GM19351 (cell line): ENCODE measurements around the gene CFAP61.

Source experiments
- ATAC-seq: cut with Tn5 transposase; IDR thresholded peaks from one replicate; pipeline ENCODE4 v1.9.1; 2021; ENCODE audit warnings: mild to moderate bottlenecking, moderate library complexity; ENCODE audit not compliant: unreplicated experiment

CFAP61 gene

DNA sequence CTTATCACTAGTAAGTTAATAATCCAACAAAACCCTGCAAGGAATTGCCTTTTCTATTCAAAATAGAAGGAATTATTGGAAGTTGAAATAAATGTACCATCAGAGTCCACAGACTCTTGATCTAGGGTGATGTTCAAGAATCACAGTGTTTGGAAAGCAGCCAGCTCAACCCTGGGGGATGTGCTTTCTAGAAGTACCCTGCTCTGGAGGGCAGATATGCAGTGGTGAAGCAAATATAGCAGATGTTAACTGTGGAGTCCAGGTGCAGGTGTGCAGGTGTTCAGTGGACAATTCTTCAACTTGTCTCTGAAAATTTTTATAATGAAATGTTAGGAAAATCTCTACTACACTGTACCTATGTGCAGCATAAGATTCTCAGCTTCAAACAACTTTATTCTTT, 306.5 kb downstream of the CFAP61 start:
- no peak for ATAC-seq

DNA sequence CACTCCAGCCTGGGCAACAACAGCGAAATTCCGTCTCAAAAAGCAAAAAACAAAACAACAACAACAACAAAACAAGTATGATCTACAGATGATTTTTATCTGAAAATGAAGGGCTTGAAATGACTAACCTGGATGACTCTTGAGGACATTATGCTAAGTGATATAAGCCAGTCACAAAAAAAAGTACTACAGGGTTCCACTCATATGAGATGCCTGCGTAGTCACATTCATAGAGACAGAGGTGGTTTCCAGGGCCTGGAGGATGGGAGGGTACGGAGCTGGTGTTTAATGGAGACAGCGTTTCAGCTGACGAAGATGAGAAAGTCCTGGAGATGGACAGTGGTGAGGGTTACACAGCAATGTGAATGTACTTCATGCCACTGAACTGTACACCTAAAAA, 307.3 kb downstream of the CFAP61 start:
- no peak for ATAC-seq

DNA sequence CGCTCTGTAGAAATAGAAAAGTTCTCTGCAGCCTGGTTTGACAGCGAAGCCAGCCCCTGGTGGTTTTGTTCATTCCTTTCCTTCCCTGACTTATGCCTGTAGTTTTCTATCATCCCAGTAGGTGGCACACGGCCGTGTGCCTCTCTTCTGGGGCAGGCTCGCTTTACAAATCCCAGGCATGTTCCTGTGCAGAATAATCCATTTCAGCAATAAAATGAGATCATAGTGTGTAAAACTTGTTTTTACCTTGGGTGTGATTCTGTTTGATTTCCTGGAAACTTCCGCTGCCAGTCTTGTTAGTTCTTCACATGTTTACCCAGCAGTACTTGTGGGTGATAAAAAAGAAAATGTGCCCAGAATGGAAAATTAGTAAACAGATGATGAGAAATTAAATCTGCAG, 308.1 kb downstream of the CFAP61 start:
- no peak for ATAC-seq

DNA sequence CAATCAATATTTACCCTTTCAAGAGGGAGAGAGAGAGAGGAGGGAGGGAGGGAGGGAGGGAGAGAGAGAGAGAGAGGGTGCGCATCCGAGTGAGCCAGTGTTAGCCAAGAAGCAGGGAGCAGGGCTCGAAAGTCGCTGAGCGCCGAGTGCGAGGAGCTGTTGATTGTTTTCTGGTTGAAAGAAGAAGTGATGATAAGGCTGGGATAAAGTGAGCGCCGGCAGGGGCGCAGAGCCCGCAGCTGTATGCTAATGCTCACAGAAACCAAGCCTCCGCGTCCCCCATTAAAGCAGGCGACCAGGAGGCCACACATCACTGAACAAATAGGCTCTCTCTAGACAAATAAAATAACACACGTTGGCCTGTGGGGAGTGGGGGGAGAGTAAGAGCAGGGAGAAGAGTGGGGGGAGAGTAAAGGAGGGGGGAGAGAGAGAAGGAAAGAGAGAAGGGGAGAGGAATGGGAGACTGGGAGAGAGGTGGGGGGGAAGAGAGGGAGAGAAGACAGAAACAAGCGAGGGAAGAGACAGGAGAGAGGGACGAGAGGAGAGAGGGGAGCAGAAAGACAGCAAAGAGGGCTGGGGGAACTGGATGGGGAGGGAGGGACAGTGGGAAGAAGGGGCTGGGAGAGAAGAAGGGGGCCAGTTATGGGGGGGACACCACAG, 310.6 kb downstream of the CFAP61 start:
- ATAC-seq, result no peak

DNA sequence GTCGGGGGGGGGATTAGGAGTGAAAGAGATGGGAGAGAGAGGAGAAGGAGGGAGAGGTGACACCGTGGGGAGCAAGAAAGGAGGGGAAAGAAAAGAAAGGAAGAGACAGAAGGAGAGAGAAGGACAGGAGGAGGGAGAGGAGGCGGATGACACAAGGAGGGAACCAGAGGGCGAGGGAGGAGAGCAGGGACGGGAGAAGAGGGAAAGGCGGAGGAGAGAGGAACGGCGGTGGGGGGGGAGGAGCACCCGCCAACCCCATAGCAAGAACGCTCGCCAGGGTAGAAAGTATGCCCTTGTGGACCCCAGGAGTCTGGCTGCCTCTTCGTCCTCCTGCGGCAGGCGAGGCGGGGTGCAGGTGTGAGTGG, 311.1 kb downstream of the CFAP61 start:
- no peak for ATAC-seq

DNA sequence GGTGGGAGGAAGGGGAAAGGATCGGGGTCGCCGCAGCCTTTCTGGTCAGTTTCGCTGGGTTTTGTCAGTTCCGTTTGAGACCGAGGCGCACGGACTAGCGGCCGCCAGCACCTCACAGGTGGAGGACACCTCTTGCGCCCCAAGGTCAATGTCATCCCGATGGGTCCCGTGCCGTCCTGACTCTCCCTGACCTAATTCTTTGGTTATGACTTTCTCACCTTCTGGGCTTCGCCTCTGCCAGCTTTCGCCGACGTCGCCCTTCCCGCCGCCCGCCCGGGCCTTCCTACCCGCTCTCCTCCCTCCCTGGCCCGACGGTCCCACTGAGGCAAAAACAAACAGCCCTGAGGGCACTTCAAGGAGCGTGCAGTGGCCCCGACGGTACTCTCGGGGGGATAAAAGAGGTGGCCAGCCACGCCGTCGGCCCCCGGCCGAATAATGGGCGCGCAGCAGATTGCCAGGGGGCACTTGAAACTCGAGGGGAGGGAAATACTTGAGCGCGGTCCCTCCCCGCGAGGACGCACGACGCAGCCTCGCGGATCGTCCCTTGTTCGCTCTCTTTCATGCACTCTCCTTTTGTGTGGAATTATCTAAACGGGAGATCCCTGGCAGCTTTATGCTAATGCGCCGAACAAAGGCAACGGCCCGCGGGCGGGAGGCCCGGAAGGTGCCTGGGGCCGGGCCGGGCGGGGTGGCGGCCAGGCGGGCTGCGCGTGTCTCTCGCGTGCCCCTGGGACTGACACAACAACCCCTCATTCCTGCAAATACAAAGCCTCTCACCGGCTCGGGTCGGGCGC, 311.7 kb downstream of the CFAP61 start:
- no peak for ATAC-seq

DNA sequence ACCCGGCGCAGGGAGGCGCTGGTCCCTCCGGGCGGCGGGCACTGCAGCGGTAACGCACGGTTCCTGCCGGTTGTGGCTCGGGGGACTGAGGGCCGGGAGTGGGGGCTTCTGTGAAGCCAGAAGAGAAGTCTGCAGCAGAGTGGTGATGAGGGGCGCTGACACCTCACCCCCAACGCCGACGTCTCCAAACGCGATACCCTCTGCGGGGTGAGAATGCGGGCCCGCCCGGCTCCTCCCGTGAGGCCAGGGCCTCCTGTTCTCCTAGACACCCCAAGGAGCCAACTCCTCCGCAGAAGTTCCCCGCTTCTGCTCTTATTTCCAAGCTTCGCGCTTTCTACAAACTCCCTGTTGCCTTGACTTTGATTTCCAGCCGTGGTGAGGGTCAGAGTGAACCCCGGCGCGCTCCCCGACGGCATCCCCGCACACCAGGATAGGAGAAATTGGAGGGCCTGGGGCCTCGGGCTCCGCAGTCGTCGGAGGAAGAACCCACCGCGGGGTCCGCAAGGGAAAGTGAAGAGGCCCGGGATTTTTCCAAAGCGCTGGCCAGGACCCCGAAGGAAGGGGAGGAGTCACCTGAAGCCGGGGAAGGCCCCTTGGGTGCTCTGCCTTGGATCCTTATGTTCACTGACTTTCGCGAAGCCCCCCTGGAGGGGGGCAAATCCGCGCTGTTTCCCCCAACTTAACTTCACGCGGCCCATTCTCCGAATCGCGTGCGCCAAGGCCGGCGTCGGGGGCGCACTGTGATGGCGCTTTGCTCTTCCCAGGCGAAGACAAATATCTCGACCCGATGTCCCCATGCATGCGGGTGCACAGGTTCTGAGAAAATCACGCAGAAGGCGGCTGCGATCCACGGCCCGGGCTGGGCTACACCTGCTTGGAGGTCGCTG, 312.5 kb downstream of the CFAP61 start:
- ATAC-seq, result no peak

DNA sequence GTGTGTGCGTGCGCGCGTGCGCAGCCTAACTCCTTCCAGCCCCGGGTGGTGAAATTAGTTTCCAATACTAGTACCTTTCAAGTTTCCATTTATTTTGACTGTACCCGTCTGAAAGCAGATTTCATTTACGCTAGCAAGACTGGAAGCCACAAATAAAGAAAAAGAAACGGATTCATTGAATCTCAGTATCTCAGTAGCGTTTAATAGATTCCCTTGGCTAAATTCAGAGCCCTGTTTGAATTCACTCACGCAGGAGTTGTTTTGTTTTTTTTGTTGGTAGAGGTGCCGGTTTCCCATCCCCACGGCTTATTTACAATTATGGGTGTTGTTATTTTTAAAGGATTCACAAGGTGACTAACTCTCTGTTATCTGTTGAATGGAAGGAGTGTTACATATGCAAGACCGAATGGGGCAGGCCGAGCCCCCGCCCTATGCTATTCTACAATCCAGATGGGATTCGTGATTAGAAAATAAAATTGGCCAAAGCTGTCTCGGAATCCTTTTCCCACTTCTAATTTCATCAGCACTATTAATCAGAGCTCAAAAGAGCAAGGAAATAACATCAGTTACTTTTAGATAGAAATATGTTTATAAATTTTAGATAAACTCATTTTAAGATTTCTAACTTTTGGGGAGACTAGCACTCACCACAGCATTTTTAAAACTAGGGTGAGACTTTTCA, 313.3 kb downstream of the CFAP61 start:
- no peak for ATAC-seq

DNA sequence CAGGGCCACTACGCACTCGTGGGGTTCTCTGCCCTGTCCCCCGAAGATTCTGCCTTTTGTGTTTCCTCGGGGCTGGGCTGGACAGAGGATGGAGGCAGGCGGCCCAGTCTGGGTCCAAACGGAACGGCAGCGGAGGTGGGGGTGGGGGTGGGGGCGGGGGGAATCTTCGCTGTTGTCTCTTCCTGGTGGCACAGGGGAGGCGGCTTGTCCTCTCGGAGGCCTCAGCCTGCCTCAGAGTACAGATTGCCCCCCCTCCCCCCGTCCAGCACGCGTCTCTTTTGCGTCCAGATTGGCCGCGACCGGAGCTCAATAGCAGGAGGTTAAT, 314.2 kb downstream of the CFAP61 start:
- no peak for ATAC-seq

DNA sequence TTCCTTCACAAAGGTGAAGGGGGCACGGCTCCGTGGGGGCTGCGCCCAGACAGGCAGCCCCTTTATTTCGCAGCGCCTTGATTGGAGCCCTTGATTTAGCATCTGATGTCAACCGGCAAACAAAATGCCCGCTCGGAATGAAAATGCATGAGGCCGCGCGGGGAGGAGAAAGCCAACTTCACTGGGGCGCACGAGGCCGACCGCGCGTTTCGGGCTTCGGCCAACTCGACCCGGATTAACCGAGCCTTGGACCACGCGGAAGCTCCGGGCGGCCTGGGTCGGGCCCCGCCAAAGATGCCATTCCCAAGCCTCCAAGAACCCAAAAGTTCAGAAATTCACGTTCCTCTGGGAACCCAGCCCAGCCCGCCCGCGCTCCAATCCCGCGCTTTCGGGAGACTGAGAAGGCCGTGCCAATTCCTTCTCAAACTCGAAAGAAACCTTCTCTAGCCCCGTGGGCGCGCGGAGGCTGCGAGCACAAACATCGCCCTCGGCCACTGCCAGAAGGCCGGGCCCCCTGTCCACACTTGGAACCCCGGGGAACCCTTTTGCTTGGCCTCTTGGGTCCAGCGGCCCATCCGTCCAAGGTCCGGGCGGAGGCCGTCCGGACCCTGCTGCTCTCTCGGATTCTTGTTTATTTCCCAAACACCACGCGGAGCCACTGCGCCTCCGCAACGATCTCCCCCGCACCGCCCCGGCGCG, 314.7 kb downstream of the CFAP61 start:
- no peak for ATAC-seq

DNA sequence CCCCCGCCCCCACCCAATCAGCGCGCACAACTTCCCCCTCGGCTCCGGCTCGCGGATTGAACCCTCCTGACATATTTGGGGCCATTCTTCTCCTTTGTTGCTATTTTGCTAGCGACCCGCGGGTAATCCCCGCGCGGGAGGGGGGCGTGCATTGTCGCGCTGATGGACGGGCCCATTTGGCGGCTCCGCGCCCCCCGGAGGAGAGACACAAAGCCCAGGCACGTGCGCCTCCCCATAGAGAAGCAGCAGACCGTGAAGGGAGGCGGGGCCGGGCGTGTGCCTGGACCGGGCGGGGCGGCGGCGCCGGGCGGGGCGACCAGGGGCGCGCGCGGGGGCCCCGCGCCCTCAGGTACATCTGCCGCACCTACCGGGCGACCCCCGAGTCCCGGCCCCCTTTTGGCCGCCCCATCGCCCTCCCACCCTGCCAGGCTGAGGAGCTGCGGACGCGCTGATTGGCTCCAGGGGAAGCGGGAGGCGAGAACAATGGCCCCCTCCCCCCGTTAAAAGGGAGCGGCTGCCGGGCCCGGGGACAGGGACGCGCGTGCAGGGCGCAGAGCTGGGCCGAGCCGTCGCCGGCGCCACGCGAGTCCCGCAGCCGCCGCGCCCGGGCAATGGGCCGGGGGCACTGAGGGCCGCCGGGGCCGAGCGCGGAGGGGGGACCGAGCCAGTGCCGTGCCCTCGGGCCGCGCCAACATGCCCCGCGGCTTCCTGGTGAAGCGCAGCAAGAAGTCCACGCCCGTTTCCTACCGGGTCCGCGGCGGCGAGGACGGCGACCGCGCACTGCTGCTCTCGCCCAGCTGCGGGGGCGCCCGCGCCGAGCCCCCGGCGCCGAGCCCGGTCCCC, 315.5 kb downstream of the CFAP61 start, which contains the start of gene INSM1:
Gene INSM1 (plus strand): TSS at position 530 of the 843 bp plus-strand sequence. CDS start 164 bp downstream, at position 694.
- peak; percentile 10 for ATAC-seq

DNA sequence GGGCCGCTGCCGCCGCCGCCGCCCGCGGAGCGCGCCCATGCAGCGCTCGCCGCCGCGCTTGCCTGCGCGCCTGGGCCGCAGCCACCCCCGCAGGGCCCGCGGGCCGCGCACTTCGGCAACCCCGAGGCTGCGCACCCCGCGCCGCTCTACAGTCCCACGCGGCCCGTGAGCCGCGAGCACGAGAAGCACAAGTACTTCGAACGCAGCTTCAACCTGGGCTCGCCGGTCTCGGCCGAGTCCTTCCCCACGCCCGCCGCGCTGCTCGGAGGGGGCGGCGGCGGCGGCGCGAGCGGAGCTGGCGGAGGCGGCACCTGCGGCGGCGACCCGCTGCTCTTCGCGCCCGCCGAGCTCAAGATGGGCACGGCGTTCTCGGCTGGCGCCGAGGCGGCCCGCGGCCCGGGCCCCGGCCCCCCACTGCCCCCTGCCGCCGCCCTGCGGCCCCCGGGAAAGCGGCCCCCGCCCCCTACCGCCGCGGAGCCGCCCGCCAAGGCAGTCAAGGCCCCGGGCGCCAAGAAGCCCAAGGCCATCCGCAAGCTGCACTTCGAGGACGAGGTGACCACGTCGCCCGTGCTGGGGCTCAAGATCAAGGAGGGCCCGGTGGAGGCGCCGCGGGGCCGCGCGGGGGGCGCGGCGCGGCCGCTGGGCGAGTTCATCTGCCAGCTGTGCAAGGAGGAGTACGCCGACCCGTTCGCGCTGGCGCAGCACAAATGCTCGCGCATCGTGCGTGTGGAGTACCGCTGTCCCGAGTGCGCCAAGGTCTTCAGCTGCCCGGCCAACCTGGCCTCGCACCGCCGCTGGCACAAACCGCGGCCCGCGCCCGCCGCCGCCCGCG, 316.3 kb downstream of the CFAP61 start:
- ATAC-seq, result peak; percentile 39

DNA sequence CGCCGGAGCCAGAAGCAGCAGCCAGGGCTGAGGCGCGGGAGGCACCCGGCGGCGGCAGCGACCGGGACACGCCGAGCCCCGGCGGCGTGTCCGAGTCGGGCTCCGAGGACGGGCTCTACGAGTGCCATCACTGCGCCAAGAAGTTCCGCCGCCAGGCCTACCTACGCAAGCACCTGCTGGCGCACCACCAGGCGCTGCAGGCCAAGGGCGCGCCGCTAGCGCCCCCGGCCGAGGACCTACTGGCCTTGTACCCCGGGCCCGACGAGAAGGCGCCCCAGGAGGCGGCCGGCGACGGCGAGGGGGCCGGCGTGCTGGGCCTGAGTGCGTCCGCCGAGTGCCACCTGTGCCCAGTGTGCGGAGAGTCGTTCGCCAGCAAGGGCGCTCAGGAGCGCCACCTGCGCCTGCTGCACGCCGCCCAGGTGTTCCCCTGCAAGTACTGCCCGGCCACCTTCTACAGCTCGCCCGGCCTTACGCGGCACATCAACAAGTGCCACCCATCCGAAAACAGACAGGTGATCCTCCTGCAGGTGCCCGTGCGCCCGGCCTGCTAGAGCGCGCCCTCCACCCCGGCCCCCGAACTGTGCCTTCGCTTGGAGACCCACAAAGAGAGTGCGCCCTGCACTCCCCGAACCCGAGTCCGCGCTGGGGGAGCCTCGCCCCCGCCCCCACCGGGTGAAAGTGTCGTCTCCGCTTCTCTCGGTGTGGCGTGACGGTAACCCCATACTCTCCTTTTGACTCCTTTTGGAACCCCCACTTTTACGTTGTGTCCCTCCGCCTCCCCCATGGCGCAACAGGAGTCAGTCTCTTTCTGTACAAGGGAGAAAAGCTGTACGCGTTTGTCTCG, 317.1 kb downstream of the CFAP61 start:
- no peak for ATAC-seq

DNA sequence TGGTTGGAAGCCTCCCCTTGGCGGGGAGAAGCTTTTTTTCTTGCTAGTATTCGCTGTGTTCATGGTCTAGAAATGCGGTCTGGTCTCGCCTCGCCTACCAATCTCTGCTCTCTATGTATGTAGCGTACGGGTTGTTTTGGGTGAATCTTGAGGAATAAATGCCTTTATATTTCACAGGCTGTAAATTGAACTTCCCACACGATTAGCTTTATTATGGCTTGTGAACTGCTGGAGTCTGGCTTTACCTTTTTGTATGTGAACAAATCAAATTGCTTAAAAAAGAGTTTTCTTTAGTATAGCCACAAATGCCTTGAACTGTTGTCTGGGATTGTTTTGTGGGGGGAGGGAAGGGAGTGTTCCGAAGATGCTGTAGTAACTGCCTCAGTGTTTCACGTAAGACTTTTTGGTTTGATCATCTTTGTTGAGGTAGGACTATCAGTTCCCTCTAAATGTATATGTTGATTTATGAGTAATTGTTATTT, 317.8 kb downstream of the CFAP61 start:
- no peak for ATAC-seq

DNA sequence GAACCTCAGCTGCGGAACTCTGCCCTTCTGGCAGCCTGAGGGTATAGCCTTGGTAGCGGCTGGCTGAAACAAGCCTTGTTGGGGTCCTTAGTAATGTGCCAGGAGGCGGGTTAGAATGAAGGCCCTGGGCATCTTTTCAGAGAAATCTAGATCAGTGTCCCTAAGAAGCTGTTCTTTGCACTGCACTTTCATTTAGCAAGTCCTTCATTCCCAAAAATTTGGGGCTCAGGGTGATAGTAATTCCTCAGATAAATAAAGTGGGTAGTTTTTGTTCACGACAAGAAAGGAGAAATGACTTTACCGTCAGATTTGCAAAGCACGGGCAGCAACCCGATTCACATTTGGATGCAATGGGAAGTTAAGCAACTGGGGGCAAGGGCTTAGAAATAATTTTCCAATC, 318.8 kb downstream of the CFAP61 start:
- no peak for ATAC-seq

DNA sequence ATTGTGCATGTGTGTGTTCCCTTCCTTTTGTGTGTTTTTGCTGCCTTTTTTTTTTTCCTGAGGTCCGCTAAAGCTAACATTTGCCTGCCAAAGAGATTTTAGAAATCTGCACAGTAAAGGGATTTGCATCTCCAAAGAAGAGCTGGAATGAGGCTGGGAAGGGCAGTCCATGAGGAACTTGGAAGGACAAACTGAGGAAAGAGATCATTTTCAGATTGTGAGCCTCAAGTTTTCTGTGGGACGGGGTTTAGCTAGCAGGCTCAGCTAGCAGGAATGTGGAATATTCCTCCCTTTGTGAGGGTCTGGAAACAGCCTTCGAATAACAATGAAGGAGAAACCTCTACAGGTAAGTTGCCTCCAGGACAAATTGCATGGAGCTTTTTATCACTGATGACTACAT, 319.3 kb downstream of the CFAP61 start:
- no peak for ATAC-seq

DNA sequence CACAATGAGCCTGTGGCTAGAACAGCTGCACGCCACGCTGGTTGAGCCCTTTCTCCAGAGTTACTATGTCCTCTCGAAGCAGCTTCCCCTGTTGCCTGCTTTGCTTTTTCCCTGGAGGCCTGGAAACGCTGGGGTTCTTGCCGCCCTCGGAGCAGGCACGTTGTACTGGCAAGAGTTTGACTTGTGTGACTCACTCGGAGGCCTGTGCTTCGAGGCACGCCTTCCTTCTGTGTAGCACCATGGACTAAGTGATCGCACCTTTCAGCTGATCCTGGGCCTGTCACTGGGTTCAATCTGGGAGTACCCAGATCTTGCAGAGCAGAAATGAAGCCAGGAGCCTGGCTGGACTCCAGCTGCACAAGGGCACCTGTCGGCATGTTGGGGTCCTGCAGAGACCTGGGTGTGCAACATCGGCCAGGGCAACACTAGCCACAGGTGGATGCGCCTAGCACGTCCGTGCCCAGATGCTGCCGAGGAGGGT, 320.8 kb downstream of the CFAP61 start:
- no peak for ATAC-seq

DNA sequence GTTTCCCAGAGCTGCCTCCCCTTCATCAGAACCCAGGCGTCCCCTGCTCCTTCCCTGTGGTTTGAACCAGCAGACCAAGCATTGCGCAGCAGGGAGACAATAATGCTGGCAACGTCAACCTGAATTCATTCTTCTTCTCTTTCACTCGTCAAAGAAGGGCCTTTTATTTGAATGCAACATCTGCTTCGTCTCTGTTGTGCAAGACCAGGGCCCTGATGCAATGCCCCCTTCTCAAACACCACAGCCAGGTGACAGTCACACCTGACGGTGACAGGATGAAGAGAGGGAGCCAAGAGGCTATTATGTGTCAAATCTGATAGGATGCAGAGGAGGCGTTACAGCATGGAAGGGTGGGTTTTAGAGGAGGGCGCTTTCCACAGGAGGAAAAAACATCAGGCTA, 323.5 kb downstream of the CFAP61 start:
- no peak for ATAC-seq
